HG03342 (cell line): Measurements from ENCODE around the gene OTULINL.

Experiments used
- ATAC-seq: cut with Tn5 transposase; IDR thresholded peaks from one replicate; pipeline ENCODE4 v1.9.1; 2021; ENCODE audit warnings: mild to moderate bottlenecking, moderate library complexity; ENCODE audit not compliant: unreplicated experiment

The OTULINL gene

GRCh38 chr5:14598225-14598624, 16.6 kb downstream of the OTULINL start:
- no peak for ATAC-seq

DNA sequence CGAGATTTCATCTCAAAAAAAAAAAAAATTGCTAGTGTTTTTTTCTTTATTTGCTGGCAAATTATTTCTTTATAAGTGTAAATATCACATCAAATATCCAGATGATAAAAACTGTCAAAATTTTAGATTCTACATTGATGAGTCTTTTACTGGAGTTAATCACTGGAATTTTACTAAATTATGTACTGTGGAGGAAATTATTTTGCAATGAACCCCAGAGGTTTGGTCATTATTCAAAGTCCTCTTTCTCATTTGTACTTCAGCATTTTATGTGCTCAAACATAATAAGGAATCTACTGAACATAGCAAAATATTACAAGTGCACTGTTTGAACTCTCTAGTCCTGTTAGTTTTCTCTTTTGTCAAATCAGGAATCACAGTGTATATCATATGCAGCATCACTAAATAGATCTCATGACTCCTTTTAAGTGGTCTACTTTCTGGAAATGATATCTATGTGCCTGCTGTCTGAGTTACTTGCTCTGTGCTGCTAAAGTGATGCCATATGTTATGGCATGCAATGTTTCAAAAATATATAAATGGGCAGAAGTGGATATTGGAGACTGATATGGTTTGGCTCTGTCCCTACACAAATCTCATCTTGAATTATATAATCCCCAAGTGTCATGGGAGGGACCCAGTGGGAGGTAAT, 18.0 kb downstream of the OTULINL start:
- ATAC-seq = no peak

DNA sequence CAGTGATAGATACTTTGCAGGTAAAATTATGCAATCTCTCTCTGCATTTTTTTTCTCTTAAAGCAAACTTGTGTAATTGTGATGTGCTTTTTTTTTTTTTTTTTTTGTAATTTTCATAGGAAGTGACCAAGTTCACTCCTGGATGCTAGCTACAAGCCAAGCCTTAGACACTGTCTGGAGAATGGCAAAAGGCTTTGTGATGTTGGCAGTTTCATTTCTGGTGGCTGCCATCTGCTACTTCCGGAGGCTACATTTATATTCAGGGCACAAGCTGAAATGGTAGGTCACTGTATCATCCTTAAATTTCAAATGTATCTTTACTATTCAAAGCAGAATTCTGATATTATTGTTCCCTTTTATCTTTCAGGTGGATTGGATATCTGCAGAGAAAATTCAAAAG, 19.3 kb downstream of the OTULINL start:
- ATAC-seq = no peak

- ATAC-seq = no peak
These were observed 21.5 kb downstream of the OTULINL start for GRCh38 chr5:14603141-14603540.

DNA sequence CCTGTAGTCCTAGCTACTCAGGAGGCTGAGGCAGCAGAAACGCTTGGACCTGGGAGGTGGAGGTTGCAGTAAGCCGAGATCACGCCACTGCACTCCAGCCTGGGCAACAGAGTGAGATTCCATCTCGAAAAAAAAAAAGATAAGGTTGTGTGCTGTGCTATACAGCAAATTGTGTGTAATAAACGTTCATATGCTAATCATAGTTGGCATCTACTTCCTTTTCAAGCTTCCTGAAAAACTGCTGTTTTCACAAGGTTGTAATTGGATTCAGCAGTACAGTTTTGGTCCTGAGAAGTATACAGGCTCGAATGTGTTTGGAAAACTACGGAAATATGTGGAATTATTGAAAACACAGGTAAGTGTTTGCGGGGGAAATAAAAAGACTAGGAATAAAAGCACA, 25.5 kb downstream of the OTULINL start:
- ATAC-seq = no peak

DNA sequence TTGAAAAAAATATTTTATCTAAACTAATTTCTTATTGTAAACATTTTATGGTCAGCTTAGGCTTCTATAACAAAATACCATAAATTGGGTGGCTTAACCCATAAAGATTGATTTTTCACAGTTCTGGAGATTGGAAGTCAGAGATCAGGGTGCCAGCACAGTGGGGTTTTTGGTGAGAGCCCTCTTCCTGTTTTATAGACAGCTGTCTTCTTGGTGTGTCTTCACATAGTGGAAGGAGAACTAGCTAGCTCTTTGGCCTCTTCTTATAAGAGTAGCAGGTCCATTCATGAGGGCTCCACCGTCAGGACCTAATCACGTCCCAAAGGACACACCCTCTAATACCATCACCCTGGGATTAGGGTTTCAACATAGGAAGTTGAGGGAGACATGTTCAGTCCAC, 26.6 kb downstream of the OTULINL start:
- no peak for ATAC-seq

- ATAC-seq = no peak
These were observed 30.1 kb downstream of the OTULINL start for GRCh38 chr5:14611737-14612136.

GRCh38 chr5:14614490-14614889, 32.9 kb downstream of the OTULINL start:
- no peak for ATAC-seq

DNA sequence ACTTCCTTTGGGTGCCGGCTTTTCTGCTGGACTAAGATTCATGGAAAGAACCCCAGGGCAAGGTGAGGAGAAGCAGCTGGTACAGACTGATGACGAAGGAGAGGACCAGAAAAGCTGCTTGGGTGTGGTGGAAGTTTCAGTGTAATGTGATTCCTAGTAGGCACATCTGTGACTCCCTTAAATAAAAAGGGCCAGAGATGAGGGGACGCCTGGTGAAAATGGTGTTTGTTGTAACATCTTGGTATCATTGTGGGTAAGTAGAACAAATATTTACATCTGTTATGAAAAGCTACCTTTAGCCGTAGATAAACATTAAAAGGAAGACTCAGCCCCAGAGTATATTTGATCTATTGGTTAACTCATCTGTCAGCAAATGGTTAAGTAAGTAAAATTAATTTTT, 33.8 kb downstream of the OTULINL start:
- no peak for ATAC-seq

DNA sequence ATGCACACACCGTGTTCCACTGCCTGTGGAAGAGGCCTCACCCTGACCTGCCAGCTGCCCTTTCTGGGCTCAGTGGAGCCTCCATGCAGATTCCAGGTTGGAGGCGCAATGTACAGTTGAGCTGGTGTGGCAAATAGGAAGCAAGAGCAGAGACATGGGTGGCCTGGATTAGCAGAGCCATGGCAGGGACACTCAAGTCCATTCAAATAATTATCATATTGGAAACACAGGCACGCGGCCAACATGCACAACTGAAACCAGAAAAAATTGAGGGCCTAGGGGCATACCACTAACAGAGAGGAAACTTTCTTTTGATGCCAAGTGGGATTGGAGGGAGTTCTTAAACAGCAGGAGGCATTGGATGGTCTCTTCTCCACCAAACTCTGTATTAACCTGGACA, 35.8 kb downstream of the OTULINL start:
- no peak for ATAC-seq

GRCh38 chr5:14627270-14627669, 45.7 kb downstream of the OTULINL start:
- no peak for ATAC-seq

DNA sequence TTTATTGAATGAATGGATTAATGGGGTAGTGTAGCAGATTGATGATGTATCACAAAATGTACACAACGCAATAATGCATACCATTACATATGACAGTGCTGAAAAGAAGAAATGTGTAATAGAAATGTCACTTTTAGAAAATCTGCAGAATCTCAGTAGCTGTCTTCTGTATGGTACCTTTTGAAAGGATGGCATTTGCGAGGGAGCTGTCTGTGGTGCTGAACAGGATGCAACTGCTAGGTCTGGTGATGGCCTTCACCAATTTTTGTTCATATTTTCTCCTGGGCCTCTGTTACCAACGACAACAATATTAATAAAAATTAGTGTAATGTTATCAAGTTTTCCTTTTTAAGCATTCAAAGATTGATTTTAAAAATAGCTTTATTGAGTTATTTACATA, 46.8 kb downstream of the OTULINL start:
- no peak for ATAC-seq

GRCh38 chr5:14630671-14631070, 49.1 kb downstream of the OTULINL start:
- no peak for ATAC-seq

DNA sequence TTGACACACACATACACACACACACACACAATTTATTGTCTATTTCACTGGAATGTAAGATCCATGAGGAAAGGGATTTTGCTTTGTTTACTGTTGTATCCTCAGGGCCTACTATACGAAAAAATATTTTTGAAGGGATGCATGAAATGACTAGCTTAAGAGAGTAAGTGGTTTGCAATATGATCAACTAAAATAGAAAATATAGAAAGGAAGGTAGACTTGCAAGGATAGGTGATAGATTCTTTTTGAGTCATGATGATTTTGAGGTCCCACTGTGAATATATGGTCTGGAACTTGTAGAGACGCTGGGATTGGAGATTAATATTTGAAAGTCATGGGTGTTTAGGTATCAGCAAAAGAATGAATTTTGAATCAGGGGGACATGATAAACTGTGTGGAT, 54.1 kb downstream of the OTULINL start:
- ATAC-seq = no peak

DNA sequence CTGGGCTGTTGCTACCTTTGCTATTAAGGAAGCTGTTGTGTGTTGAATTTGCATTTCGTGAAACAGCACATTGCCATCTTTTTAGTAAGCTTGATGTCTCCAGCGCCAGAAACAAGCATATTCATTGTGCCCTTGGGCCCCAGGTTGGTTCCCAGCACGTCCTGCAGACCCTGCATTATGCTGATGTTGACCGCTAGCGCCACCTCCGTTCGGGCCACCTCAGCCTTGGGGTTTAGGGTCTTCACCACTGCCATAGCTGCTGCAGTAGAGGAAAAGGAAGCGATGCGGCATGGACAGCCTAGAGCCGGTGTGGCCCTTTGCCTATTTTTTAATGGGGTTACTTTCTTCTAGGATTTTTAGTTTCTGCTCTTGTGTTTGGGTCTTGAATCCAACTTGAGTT, 59.2 kb downstream of the OTULINL start:
- ATAC-seq = no peak

- no peak for ATAC-seq
These were observed 63.1 kb downstream of the OTULINL start for GRCh38 chr5:14644623-14645237.

DNA sequence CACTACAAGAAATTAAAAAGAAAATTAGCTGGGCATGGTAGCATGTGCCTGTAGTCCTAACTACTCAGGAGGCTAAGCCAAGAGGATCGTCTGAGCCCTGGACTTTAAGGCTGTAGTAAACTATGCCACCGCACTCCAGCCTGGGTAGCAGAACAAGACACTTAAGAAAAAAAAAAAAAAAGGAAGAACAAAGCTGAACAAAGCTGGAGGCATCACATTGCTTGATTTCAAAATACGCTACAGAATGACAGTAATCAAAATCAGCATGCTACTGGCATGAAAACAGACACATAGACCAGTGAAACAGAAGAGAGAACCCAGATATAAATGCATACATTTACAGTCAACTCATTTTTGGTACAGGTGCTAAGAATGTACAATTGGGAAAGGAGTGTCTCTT, 68.5 kb downstream of the OTULINL start:
- no peak for ATAC-seq

GRCh38 chr5:14655146-14655741, 73.7 kb downstream of the OTULINL start:
- no peak for ATAC-seq

DNA sequence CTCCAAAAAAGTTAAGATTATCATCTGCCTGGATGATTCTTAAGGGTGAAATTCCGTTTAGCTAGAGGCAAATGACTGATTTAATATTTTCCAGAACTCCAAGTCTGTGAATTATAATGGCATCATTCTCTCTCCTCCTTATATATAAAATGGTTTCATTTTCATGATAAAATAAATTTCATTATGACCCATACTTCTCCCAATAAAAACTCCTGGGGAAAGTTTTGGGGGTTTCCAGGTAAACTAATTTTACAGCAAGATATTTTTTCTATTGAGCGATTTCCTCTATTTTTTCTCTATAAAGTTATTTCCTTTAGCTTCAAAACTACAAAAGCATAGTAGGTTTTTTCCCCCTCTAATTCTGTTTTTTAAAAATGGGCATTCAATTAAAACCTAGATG, 75.3 kb downstream of the OTULINL start:
- ATAC-seq = no peak

DNA sequence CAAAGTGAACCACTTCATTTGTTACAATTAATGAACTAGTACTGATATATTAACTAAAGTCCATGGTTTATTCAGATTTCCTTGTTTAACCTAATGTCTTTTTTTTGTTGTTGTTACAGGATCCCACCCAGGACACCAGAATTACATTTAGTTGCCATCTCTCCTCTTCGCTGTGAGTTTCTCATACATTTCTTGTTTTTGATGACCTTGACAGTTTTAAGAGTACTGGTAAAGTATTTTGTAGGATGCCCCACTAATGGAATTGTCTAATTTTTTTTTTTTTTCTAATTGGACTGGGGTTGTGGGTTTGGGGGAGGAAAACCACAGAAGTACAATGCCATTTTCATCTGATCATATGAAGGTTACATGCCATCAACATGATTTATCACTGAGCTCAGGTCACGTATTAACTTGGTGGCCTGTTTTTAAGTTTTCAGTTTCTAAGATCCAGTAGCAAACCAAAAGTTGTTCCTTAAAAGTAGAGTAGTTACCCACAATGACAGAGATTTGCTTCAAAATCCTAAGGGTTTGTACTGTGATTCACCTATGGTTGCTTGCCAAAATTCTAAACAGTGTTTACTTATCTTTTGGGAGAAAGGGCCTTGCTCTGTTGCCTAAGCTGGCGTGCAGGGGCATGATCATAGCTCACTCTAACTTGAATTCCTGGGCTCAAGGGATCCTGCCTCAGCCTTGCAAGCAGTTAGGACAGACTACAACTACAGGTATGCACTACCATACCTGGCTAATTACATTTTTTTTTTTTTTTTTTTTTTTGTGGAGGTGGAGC, 78.4 kb downstream of the OTULINL start:
- ATAC-seq = no peak

DNA sequence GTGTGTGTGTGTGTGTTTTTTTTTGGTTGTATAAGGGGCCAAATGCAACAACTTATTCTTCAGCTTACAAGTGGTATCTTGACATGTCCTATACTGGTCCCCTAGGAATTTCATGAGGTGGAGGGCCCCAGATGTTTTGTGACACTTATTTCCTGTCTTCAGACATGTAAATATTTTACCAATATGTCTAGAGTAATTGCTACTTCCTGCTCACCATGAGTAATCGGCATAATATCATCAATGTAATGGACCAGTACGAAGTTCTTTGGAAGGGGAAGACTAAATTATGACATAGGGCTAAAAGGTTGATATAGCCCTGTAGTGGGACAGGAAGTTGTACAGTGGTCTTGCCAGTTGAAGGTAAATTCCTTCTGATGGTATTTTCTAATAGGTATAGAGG, 79.2 kb downstream of the OTULINL start:
- no peak for ATAC-seq
